ENCODE measurements around the gene SPAG16.

The SPAG16 gene

DNA sequence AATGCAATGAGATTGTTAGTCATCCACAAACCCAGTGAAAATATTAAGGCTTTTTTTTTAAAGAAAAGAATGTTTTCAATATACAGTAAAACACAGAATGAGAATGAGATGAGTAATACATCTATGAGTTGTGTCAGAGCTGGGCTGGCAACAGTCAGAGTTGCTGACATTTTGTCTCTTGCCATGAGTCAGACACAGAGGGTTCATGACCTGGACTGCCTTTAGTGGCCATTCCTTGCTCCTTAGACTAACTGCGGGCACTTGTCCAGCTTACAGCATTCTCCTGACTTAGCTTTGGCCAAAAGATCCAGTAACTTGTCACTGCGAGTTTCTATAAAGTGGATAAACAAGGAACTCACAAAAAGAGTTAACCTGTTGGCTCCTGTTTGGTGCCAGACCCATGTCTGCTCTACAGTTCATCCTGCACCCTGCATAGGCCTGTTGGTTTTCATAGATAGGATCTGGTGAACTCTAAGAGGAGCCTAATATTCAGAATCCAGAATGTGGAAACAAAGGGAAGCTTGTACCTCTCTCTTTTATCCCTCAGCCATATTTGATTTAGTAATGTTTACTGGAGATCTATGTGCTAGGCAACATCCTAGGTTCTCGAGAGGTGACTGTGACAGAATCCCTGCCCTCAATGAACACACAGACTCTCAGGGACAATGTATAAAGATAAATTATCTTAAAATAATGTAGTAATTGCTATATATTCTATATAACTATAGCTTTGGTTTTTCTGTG, 735.1 kb downstream of the SPAG16 start:
- Histone ChIP-seq H3K4me1 (ENCODE audit: insufficient read depth, low read length) (peaks cover 9% of the 10 kb centered on the region), H3K9ac (ENCODE audit: low read length) (no peak overlapping the region), H3K9me3 (ENCODE audit: low read length) (no peaks in the 10 kb centered on the region), H3K27ac (ENCODE audit: low read depth, low read length) (no peak overlapping the region), H3K36me3 (ENCODE audit: insufficient read depth, low read length) (no peaks in the 10 kb centered on the region), H3K27me3 (ENCODE audit: control insufficient read depth in 1 of 2, insufficient read depth in 2 of 2, low read length in 2 of 2) (no peaks in the 10 kb centered on the region), H3K4me3 (ENCODE audit: low read depth in 1 of 2, low read length in 2 of 2) (no peak overlapping the region)

DNA sequence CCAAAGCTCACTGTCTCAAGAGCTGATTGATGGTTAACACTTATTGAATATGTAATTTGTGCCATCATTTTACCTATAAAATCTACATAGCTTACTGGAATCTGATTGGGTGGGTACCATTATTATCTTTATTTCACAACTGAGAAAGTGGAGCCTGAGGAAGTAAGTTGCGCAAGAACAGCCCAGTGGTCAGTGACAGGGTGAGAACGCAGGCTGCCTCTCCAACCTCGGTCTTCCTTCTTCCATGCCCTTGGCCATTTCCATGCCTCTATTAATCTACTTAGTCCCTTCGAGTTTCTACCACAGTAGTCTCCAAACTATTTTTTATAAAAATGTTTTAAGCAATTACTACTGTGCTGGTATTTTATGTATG, 735.7 kb downstream of the SPAG16 start:
- Histone ChIP-seq H3K4me1 (ENCODE audit: insufficient read depth, low read length) (peaks cover 9% of the 10 kb centered on the region), H3K27me3 (ENCODE audit: control insufficient read depth in 1 of 2, insufficient read depth in 2 of 2, low read length in 2 of 2) (no peaks in the 10 kb centered on the region), H3K36me3 (ENCODE audit: insufficient read depth, low read length) (no peaks in the 10 kb centered on the region), H3K27ac (ENCODE audit: low read depth, low read length) (no peak overlapping the region), H3K4me3 (ENCODE audit: low read depth in 1 of 2, low read length in 2 of 2) (no peak overlapping the region), H3K9ac (ENCODE audit: low read length) (no peak overlapping the region), H3K9me3 (ENCODE audit: low read length) (no peaks in the 10 kb centered on the region)

DNA sequence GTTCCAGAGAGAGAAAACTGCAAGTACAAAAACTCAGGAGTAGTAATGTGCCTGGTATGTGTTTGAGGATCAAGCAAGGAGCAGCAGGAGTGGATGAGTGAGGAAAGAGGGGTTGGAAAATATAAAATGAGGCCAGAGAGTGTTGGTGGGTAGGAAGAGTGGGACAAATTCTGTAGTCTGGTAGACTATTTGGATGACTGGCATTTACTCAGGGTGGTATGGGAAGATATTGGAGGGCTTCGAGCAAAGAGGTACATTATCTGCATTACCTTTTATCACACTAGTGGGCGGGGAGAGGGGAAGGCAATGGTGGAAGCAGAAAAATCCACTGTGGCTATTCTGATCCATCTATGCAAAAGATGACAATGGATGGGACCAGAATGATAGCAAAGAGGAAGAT, 744.9 kb downstream of the SPAG16 start:
- H3K4me1 ChIP-seq (ENCODE audit: insufficient read depth, low read length): no peaks in the 10 kb centered on the region
- no peaks in the 10 kb centered on the region for H3K27me3 ChIP-seq (ENCODE audit: control insufficient read depth in 1 of 2, insufficient read depth in 2 of 2, low read length in 2 of 2)
- H3K4me3 ChIP-seq (ENCODE audit: low read depth in 1 of 2, low read length in 2 of 2): no peak overlapping the region
- no peak overlapping the region for H3K27ac ChIP-seq (ENCODE audit: low read depth, low read length)
- no peaks in the 10 kb centered on the region for H3K36me3 ChIP-seq (ENCODE audit: insufficient read depth, low read length)
- no peaks in the 10 kb centered on the region for H3K9me3 ChIP-seq (ENCODE audit: low read length)
- no peak overlapping the region for H3K9ac ChIP-seq (ENCODE audit: low read length)

DNA sequence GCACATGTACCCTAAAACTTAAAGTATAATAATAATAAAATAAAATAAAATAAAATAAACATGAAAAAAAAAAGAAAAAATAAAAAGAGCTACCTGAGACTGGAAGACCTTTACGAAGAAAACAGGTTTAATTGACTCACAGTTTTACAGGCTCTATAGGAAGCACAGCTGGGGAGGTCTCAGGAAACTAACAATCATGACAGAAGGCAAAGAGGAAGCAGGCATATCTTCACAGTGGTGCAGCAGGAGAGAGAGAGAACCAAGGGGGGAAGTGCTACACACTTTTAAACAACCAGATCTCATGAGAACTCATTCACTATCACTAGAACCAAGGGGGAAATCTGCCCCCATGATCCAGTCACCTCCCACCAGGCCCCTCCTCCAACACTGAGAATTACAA, 747.3 kb downstream of the SPAG16 start:
- Histone ChIP-seq H3K27ac (ENCODE audit: low read depth, low read length) (no peak overlapping the region), H3K9me3 (ENCODE audit: low read length) (no peaks in the 10 kb centered on the region), H3K36me3 (ENCODE audit: insufficient read depth, low read length) (no peaks in the 10 kb centered on the region), H3K4me3 (ENCODE audit: low read depth in 1 of 2, low read length in 2 of 2) (no peak overlapping the region), H3K27me3 (ENCODE audit: control insufficient read depth in 1 of 2, insufficient read depth in 2 of 2, low read length in 2 of 2) (no peaks in the 10 kb centered on the region), H3K9ac (ENCODE audit: low read length) (no peak overlapping the region), H3K4me1 (ENCODE audit: insufficient read depth, low read length) (no peaks in the 10 kb centered on the region)

GRCh38 chr2:214034417-214034816, 750.2 kb downstream of the SPAG16 start:
- no peaks in the 10 kb centered on the region for H3K4me1 ChIP-seq (ENCODE audit: insufficient read depth, low read length)
- no peak overlapping the region for H3K27ac ChIP-seq (ENCODE audit: low read depth, low read length)
- no peaks in the 10 kb centered on the region for H3K36me3 ChIP-seq (ENCODE audit: insufficient read depth, low read length)
- no peak overlapping the region for H3K9ac ChIP-seq (ENCODE audit: low read length)
- H3K27me3 ChIP-seq (ENCODE audit: control insufficient read depth in 1 of 2, insufficient read depth in 2 of 2, low read length in 2 of 2): no peaks in the 10 kb centered on the region
- H3K9me3 ChIP-seq (ENCODE audit: low read length): no peaks in the 10 kb centered on the region
- H3K4me3 ChIP-seq (ENCODE audit: low read depth in 1 of 2, low read length in 2 of 2): no peak overlapping the region

GRCh38 chr2:214035091-214035852, 751.0 kb downstream of the SPAG16 start:
- Histone ChIP-seq H3K9me3 (ENCODE audit: low read length) (no peaks in the 10 kb centered on the region), H3K27ac (ENCODE audit: low read depth, low read length) (no peak overlapping the region), H3K36me3 (ENCODE audit: insufficient read depth, low read length) (no peaks in the 10 kb centered on the region), H3K27me3 (ENCODE audit: control insufficient read depth in 1 of 2, insufficient read depth in 2 of 2, low read length in 2 of 2) (no peaks in the 10 kb centered on the region), H3K4me1 (ENCODE audit: insufficient read depth, low read length) (no peaks in the 10 kb centered on the region), H3K4me3 (ENCODE audit: low read depth in 1 of 2, low read length in 2 of 2) (no peak overlapping the region), H3K9ac (ENCODE audit: low read length) (no peak overlapping the region)

DNA sequence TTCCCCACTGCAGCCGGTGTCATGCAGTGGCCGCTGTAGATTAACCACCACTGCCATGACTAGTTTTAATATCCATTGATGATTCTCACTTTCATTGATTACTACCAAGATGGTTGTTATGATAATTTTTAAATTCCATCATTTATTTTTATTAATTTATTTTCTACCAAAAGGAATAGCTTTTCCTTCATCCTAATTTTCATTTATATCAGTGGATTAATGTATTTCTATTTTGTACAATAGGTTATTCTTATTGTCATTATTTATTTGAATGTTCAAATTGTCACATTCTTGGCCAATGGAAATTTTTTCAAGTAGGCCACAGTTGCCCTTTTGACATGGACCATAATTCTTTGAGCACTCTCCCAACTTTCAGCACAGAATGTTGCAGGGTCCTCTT, 751.7 kb downstream of the SPAG16 start:
- Histone ChIP-seq H3K27me3 (ENCODE audit: control insufficient read depth in 1 of 2, insufficient read depth in 2 of 2, low read length in 2 of 2) (no peaks in the 10 kb centered on the region), H3K4me3 (ENCODE audit: low read depth in 1 of 2, low read length in 2 of 2) (no peak overlapping the region), H3K9ac (ENCODE audit: low read length) (no peak overlapping the region), H3K27ac (ENCODE audit: low read depth, low read length) (no peak overlapping the region), H3K4me1 (ENCODE audit: insufficient read depth, low read length) (no peaks in the 10 kb centered on the region), H3K9me3 (ENCODE audit: low read length) (no peaks in the 10 kb centered on the region), H3K36me3 (ENCODE audit: insufficient read depth, low read length) (no peaks in the 10 kb centered on the region)

- H3K27ac ChIP-seq (ENCODE audit: low read depth, low read length): no peak overlapping the region
- no peaks in the 10 kb centered on the region for H3K4me1 ChIP-seq (ENCODE audit: insufficient read depth, low read length)
- H3K27me3 ChIP-seq (ENCODE audit: control insufficient read depth in 1 of 2, insufficient read depth in 2 of 2, low read length in 2 of 2): no peaks in the 10 kb centered on the region
- no peak overlapping the region for H3K9ac ChIP-seq (ENCODE audit: low read length)
- H3K36me3 ChIP-seq (ENCODE audit: insufficient read depth, low read length): no peaks in the 10 kb centered on the region
- H3K9me3 ChIP-seq (ENCODE audit: low read length): no peaks in the 10 kb centered on the region
- H3K4me3 ChIP-seq (ENCODE audit: low read depth in 1 of 2, low read length in 2 of 2): no peak overlapping the region
These were observed 753.9 kb downstream of the SPAG16 start for GRCh38 chr2:214038186-214038585.

DNA sequence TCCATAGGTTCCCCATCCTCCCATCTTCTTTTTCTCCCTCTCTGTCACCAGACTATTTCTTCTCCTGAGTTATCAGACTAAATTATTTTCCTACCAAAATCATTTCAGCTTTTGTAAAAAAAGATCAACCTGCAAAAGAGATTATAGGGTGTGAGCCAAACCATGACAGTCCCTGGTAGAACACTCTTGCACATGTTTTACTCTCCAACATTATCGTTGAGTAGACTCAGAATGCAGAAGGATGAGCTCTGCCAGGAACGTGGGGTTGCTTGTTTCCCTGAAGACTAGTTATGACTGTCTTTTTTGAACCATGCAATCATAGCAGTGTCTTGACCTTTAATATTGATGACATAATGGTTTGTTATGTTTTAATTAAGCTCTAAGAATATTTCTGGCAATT, 766.5 kb downstream of the SPAG16 start:
- Histone ChIP-seq H3K9ac (ENCODE audit: low read length) (no peak overlapping the region), H3K36me3 (ENCODE audit: insufficient read depth, low read length) (no peaks in the 10 kb centered on the region), H3K9me3 (ENCODE audit: low read length) (no peaks in the 10 kb centered on the region), H3K4me3 (ENCODE audit: low read depth in 1 of 2, low read length in 2 of 2) (no peak overlapping the region), H3K4me1 (ENCODE audit: insufficient read depth, low read length) (no peaks in the 10 kb centered on the region), H3K27me3 (ENCODE audit: control insufficient read depth in 1 of 2, insufficient read depth in 2 of 2, low read length in 2 of 2) (no peaks in the 10 kb centered on the region), H3K27ac (ENCODE audit: low read depth, low read length) (no peak overlapping the region)

DNA sequence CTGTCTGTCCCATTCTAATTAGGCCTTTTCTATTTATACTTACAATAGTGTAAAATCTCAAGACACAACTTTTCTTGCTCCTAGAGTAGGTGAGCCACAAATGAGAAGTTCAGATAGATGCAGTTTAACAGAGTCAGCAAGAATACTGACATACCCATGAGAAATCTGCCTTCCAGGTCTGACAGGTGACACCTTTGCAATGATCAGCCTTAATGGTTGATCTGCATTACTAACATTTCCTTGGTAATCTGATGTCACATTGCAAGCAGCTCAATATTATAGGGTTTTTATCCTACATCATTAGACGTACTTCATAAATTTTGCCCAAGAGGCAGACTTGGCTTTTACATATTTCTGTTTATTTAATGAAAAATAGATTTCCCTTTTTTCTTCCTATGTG, 767.3 kb downstream of the SPAG16 start:
- Histone ChIP-seq H3K4me3 (ENCODE audit: low read depth in 1 of 2, low read length in 2 of 2) (no peak overlapping the region), H3K27ac (ENCODE audit: low read depth, low read length) (no peak overlapping the region), H3K36me3 (ENCODE audit: insufficient read depth, low read length) (no peaks in the 10 kb centered on the region), H3K27me3 (ENCODE audit: control insufficient read depth in 1 of 2, insufficient read depth in 2 of 2, low read length in 2 of 2) (no peaks in the 10 kb centered on the region), H3K9me3 (ENCODE audit: low read length) (no peaks in the 10 kb centered on the region), H3K9ac (ENCODE audit: low read length) (no peak overlapping the region), H3K4me1 (ENCODE audit: insufficient read depth, low read length) (no peaks in the 10 kb centered on the region)

DNA sequence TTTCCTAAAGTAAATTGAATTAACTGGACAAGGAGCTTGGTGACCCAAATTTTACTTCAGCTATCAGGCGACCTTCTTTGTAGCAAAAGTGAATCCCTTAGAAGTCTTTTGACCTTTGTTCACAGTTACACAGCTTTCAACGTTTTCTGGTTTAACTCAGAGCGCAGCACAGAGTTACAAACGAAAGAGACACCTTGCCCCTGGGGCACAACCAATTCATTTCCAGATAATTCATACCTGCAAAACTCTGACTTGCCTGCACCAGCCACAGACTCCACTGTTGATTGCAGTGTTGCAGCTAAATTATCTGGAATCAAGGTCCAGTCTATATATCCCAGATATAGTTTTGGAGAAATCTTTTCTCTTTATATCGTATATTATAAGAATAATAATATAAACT, 768.0 kb downstream of the SPAG16 start:
- Histone ChIP-seq H3K27me3 (ENCODE audit: control insufficient read depth in 1 of 2, insufficient read depth in 2 of 2, low read length in 2 of 2) (no peaks in the 10 kb centered on the region), H3K27ac (ENCODE audit: low read depth, low read length) (no peak overlapping the region), H3K4me1 (ENCODE audit: insufficient read depth, low read length) (no peaks in the 10 kb centered on the region), H3K4me3 (ENCODE audit: low read depth in 1 of 2, low read length in 2 of 2) (no peak overlapping the region), H3K36me3 (ENCODE audit: insufficient read depth, low read length) (no peaks in the 10 kb centered on the region), H3K9me3 (ENCODE audit: low read length) (no peaks in the 10 kb centered on the region), H3K9ac (ENCODE audit: low read length) (no peak overlapping the region)

- Histone ChIP-seq H3K4me3 (ENCODE audit: low read depth in 1 of 2, low read length in 2 of 2) (no peak overlapping the region), H3K9ac (ENCODE audit: low read length) (no peak overlapping the region), H3K27ac (ENCODE audit: low read depth, low read length) (no peak overlapping the region), H3K4me1 (ENCODE audit: insufficient read depth, low read length) (no peaks in the 10 kb centered on the region), H3K9me3 (ENCODE audit: low read length) (no peaks in the 10 kb centered on the region), H3K36me3 (ENCODE audit: insufficient read depth, low read length) (no peaks in the 10 kb centered on the region), H3K27me3 (ENCODE audit: control insufficient read depth in 1 of 2, insufficient read depth in 2 of 2, low read length in 2 of 2) (no peaks in the 10 kb centered on the region)
These were observed 773.7 kb downstream of the SPAG16 start for GRCh38 chr2:214057986-214058385.

Measured in muscle layer of colon (tissue), 2 donors.